ENCODE results near the gene GPA33. TPM values are rescaled to one million over a fixed set of nuclear protein-coding genes. Genes with fewer than 3 reads are reported as not detected.
A peak's percentile ranks its signal among the peaks of the same experiment; 100 is the strongest.

The GPA33 gene
- total RNA-seq, 1 experiment from 2014 or later = not detected

- no peak overlapping the region for H3K14ac ChIP-seq (ENCODE audit: insufficient read depth, low read length)
- H3K4me2 ChIP-seq (ENCODE audit: insufficient read depth, insufficient read length, low read length) = peak overlapping the region; percentile 60
- no peak overlapping the region for H3K4ac ChIP-seq (ENCODE audit: low read depth, low read length)
- H2AK5ac ChIP-seq (ENCODE audit: insufficient read length, low read length) = no peak overlapping the region
- H4K8ac ChIP-seq (replicated peaks; ENCODE audit: insufficient read length, low read depth, low read length) = no peak overlapping the region
- H2BK15ac ChIP-seq (ENCODE audit: low read depth, low read length) = no peak overlapping the region
- H3K56ac ChIP-seq (ENCODE audit: insufficient read length, low read depth, low read length) = no peak overlapping the region
- no peak overlapping the region for H3T11ph ChIP-seq (ENCODE audit: low read length)
- H2BK12ac ChIP-seq (ENCODE audit: insufficient read length, low read depth, low read length) = no peak overlapping the region
- no peaks in the 10 kb centered on the region for H3K4me1 ChIP-seq (ENCODE audit: insufficient read depth, low read length)
- peak overlapping the region in 1 of 3 experiments; percentile 41; a peak in 1 of 7 replicates for H3K27ac Mint-ChIP-seq
- no peaks in the 10 kb centered on the region; the same call in none of the 2 replicates for H3K27me3 Mint-ChIP-seq (ENCODE audit: low read depth)
- H3K23ac ChIP-seq (ENCODE audit: insufficient read length, low read depth, low read length) = no peak overlapping the region
- peak overlapping the region; percentile 42 for H3K18ac ChIP-seq (ENCODE audit: insufficient read length, low read depth, low read length)
- WGBS (ENCODE audit: extremely low coverage, insufficient read length, low lambda C conversion rate) = no CpG with 5 or more reads among the region's 31 CpGs
- H3K36me3 Mint-ChIP-seq (ENCODE audit: insufficient read depth in 1 of 3, low read depth in 3 of 3) = no peaks in the 10 kb centered on the region
- peak overlapping the region; percentile 58 for H2AFZ ChIP-seq (ENCODE audit: low read length)
- no peaks in the 10 kb centered on the region for H3K27me3 ChIP-seq (ENCODE audit: insufficient read depth, low read length)
- H3K27ac ChIP-seq (ENCODE audit: insufficient read length, low read depth, low read length) = no peak overlapping the region
- no peak overlapping the region for H2BK5ac ChIP-seq (ENCODE audit: insufficient read length, low read length)
- H3K9ac ChIP-seq (ENCODE audit: extremely low read depth, insufficient read length, low read length) = no peak overlapping the region
- H3K4me3 Mint-ChIP-seq = peak overlapping the region; percentile 25 to 67; a peak in 4 of 5 replicates
- H4K5ac ChIP-seq (ENCODE audit: insufficient read length, low read depth, low read length) = no peak overlapping the region
- H3K9me3 ChIP-seq (ENCODE audit: control insufficient read depth, low read depth, low read length) = no peaks in the 10 kb centered on the region
- no peak overlapping the region for H2BK120ac ChIP-seq (ENCODE audit: low read depth, low read length, poor library complexity, severe bottlenecking)
- no peak overlapping the region for H2BK20ac ChIP-seq (ENCODE audit: low read depth, low read length, poor library complexity, severe bottlenecking)
- peak; percentile 82 for DNase-seq
- H3K79me1 ChIP-seq (ENCODE audit: insufficient read depth, low read depth, low read length, poor library complexity, severe bottlenecking) = no peaks in the 10 kb centered on the region
- H4K91ac ChIP-seq (ENCODE audit: insufficient read length, low read depth, low read length) = no peak overlapping the region
- no peaks in the 10 kb centered on the region for H3K9me3 Mint-ChIP-seq
- no peaks in the 10 kb centered on the region for H4K20me1 ChIP-seq (ENCODE audit: control insufficient read depth, insufficient read depth, insufficient read length)
- TF ChIP-seq CTCF (conservative IDR thresholded peaks at IDR 0.05) = peak; percentile 99
- no peaks in the 10 kb centered on the region for H3K79me2 ChIP-seq (ENCODE audit: insufficient read depth, low read length)
- peaks cover 6 to 15% of the 10 kb centered on the region in 2 experiments for H3K4me1 Mint-ChIP-seq
- peaks cover 3% of the 10 kb centered on the region for H3K23me2 ChIP-seq (ENCODE audit: insufficient read length, low read depth, low read length, poor library complexity, severe bottlenecking)
Measured at GRCh38 chr1:167066333-167067122, 23.6 kb downstream of the GPA33 start.
